Measurements from ENCODE around the gene C1QTNF2. TPM values are rescaled to one million over a fixed set of nuclear protein-coding genes. Genes with fewer than 3 reads are reported as not detected.

Gene C1QTNF2
- total RNA-seq, 1 donor from 2014 or later = 0.17 TPM

- no peak for DNase-seq
Observed at GRCh38 chr5:160371294-160371693, 868 bp upstream of the C1QTNF2 start.

GRCh38 chr5:160370713-160371034, 248 bp upstream of the C1QTNF2 start:
- DNase-seq = no peak

GRCh38 chr5:160367885-160368284, 2.5 kb downstream of the C1QTNF2 start:
- no peak for DNase-seq

- no peak for DNase-seq
Observed at GRCh38 chr5:160367261-160367660, 3.2 kb downstream of the C1QTNF2 start.

- DNase-seq = no peak
Observed at GRCh38 chr5:160366230-160366629, 4.2 kb downstream of the C1QTNF2 start.

- no peak for DNase-seq
Observed at GRCh38 chr5:160363660-160364395, 6.6 kb downstream of the C1QTNF2 start.

GRCh38 chr5:160363211-160363610, 7.2 kb downstream of the C1QTNF2 start:
- DNase-seq = no peak

- no peak for DNase-seq
Observed at GRCh38 chr5:160361624-160362228, 8.7 kb downstream of the C1QTNF2 start.

GRCh38 chr5:160360310-160360709, 10.1 kb downstream of the C1QTNF2 start:
- DNase-seq = no peak

GRCh38 chr5:160359816-160360215, 10.6 kb downstream of the C1QTNF2 start:
- no peak for DNase-seq

GRCh38 chr5:160359242-160359641, 11.2 kb downstream of the C1QTNF2 start:
- no peak for DNase-seq

GRCh38 chr5:160357861-160358411, 12.5 kb downstream of the C1QTNF2 start:
- no peak for DNase-seq

- no peak for DNase-seq
Observed at GRCh38 chr5:160357394-160357793, 13.0 kb downstream of the C1QTNF2 start.

GRCh38 chr5:160356550-160357347, 13.7 kb downstream of the C1QTNF2 start:
- no peak for DNase-seq

- DNase-seq = no peak
Observed at GRCh38 chr5:160354666-160355065, 15.8 kb downstream of the C1QTNF2 start.

GRCh38 chr5:160353379-160353778, 17.0 kb downstream of the C1QTNF2 start:
- DNase-seq = no peak

- DNase-seq = no peak
Observed at GRCh38 chr5:160352308-160352707, 18.1 kb downstream of the C1QTNF2 start.

- DNase-seq = no peak
Observed at GRCh38 chr5:160349935-160350303, 20.5 kb downstream of the C1QTNF2 start.

- DNase-seq = no peak
Observed at GRCh38 chr5:160349249-160349934, 21.0 kb downstream of the C1QTNF2 start.

GRCh38 chr5:160348080-160348479, 22.3 kb downstream of the C1QTNF2 start:
- DNase-seq = no peak

GRCh38 chr5:160347448-160347847, 23.0 kb downstream of the C1QTNF2 start:
- DNase-seq = no peak

- no peak for DNase-seq
Observed at GRCh38 chr5:160342413-160342941, 27.9 kb downstream of the C1QTNF2 start.
